ENCODE data around the gene PRKD2.

PRKD2 gene

GRCh38 chr19:46698395-46699321 is 18.3 kb downstream of the PRKD2 start:
- DNase-seq = no peak

GRCh38 chr19:46697204-46697960 is 19.5 kb downstream of the PRKD2 start:
- no peak for DNase-seq

- DNase-seq = no peak
These were observed 20.1 kb downstream of the PRKD2 start for GRCh38 chr19:46696866-46697203.

- no peak for DNase-seq
These were observed 20.9 kb downstream of the PRKD2 start for GRCh38 chr19:46696052-46696451.

GRCh38 chr19:46693760-46694159 is 23.2 kb downstream of the PRKD2 start:
- DNase-seq = no peak

- no peak for DNase-seq
These were observed 23.8 kb downstream of the PRKD2 start for GRCh38 chr19:46692918-46693722.

- no peak for DNase-seq
These were observed 25.0 kb downstream of the PRKD2 start for GRCh38 chr19:46691948-46692347.

GRCh38 chr19:46691104-46691503 is 25.8 kb downstream of the PRKD2 start:
- no peak for DNase-seq

GRCh38 chr19:46689358-46689757 is 27.6 kb downstream of the PRKD2 start:
- no peak for DNase-seq

- DNase-seq = no peak
These were observed 29.3 kb downstream of the PRKD2 start for GRCh38 chr19:46687438-46688145.

- no peak for DNase-seq
These were observed 31.7 kb downstream of the PRKD2 start for GRCh38 chr19:46685189-46685588.

GRCh38 chr19:46678110-46678732 is 38.7 kb downstream of the PRKD2 start:
- DNase-seq = peak; percentile 56

- no peak for DNase-seq
These were observed 42.3 kb downstream of the PRKD2 start for GRCh38 chr19:46674416-46675178.

- no peak for DNase-seq
These were observed 46.1 kb downstream of the PRKD2 start for GRCh38 chr19:46670813-46671212.

- DNase-seq = no peak
These were observed 48.3 kb downstream of the PRKD2 start for GRCh38 chr19:46668662-46669061.

GRCh38 chr19:46665072-46665471 is 51.8 kb downstream of the PRKD2 start:
- no peak for DNase-seq

GRCh38 chr19:46661735-46662592 is 55.0 kb downstream of the PRKD2 start:
- peak; percentile 77 for DNase-seq

- DNase-seq = peak; percentile 100
These were observed 55.7 kb downstream of the PRKD2 start, which contains the start of gene DACT3 for GRCh38 chr19:46661020-46661731. Gene DACT3 (minus strand): TSS chr19:46661182. CDS start chr19:46661064, 118 bp downstream.

- DNase-seq = no peak
These were observed 56.3 kb downstream of the PRKD2 start for GRCh38 chr19:46660551-46661019.
